ENCODE measurements around the gene DNAH2.

- TF ChIP-seq CTCF (IDR thresholded peaks at IDR 0.05 in 8 of 11, conservative IDR thresholded peaks at IDR 0.05 in 3 of 11) (no peak), POLR2A (IDR thresholded peaks at IDR 0.05) (no peak), POLR2AphosphoS5 (IDR thresholded peaks at IDR 0.05) (no peak)
Measured at GRCh38 chr17:7763919-7764318, 46.4 kb downstream of the DNAH2 start.
